Activated CD8-positive, alpha-beta memory T cell treated with anti-CD3 and anti-CD28 coated beads for 48 hours (primary cell): ENCODE data around the gene CADPS.

Experiments
- DNase-seq, 3 experiments: peaks; one replicate each; pipeline ENCODE4 v3.0.0-alpha.2; 2020; ENCODE audit warnings: low read depth in 2 of 3, low spot score in 2 of 3

CADPS gene

GRCh38 chr3:62696011-62696410 lies 179.2 kb downstream of the CADPS start:
- no peak for DNase-seq

GRCh38 chr3:62688812-62689211 lies 186.4 kb downstream of the CADPS start:
- no peak for DNase-seq

- no peak for DNase-seq
Measured at GRCh38 chr3:62688050-62688449, 187.2 kb downstream of the CADPS start.

- DNase-seq = no peak
Measured at GRCh38 chr3:62686503-62687294, 188.5 kb downstream of the CADPS start.

GRCh38 chr3:62682826-62683225 lies 192.4 kb downstream of the CADPS start:
- no peak for DNase-seq

- no peak for DNase-seq
Measured at GRCh38 chr3:62679988-62680387, 195.2 kb downstream of the CADPS start.

GRCh38 chr3:62678841-62679240 lies 196.4 kb downstream of the CADPS start:
- DNase-seq = no peak

GRCh38 chr3:62677926-62678325 lies 197.3 kb downstream of the CADPS start:
- DNase-seq = no peak

- DNase-seq = no peak
Measured at GRCh38 chr3:62676689-62677271, 198.4 kb downstream of the CADPS start.

GRCh38 chr3:62675492-62675891 lies 199.7 kb downstream of the CADPS start:
- no peak for DNase-seq

GRCh38 chr3:62672988-62673313 lies 202.3 kb downstream of the CADPS start:
- no peak for DNase-seq

- DNase-seq = no peak
Measured at GRCh38 chr3:62672270-62672987, 202.8 kb downstream of the CADPS start.

- DNase-seq = no peak
Measured at GRCh38 chr3:62670351-62670750, 204.9 kb downstream of the CADPS start.

GRCh38 chr3:62669161-62669560 lies 206.1 kb downstream of the CADPS start:
- no peak for DNase-seq

- DNase-seq = no peak
Measured at GRCh38 chr3:62667714-62668113, 207.5 kb downstream of the CADPS start.

- DNase-seq = peak in 1 of 3 experiments; percentile 0
Measured at GRCh38 chr3:62665627-62666437, 209.4 kb downstream of the CADPS start.

- DNase-seq = no peak
Measured at GRCh38 chr3:62662677-62663076, 212.5 kb downstream of the CADPS start.

- DNase-seq = no peak
Measured at GRCh38 chr3:62659660-62660059, 215.6 kb downstream of the CADPS start.

- DNase-seq = no peak
Measured at GRCh38 chr3:62655691-62656063, 219.5 kb downstream of the CADPS start.

GRCh38 chr3:62655056-62655690 lies 220.0 kb downstream of the CADPS start:
- DNase-seq = no peak

- DNase-seq = no peak
Measured at GRCh38 chr3:62653796-62654195, 221.4 kb downstream of the CADPS start.
